GM12875 (cell line): ENCODE measurements around the gene CHODL.

Experiments used
- H3K4me3 ChIP-seq: one replicate; pipeline ENCODE4 v1.5.1; 2011; ENCODE audit warnings: low read depth, low read length, control low read depth
- TF ChIP-seq, protein P1 (sequence below): IDR thresholded peaks from 2 replicates; pipeline ENCODE4 v1.5.1; 2011; ENCODE audit warnings: low read depth, mild to moderate bottlenecking, control low read depth, inconsistent platforms, low read length, moderate library complexity, borderline replicate concordance; ENCODE audit not compliant: insufficient read depth

CHODL gene

DNA sequence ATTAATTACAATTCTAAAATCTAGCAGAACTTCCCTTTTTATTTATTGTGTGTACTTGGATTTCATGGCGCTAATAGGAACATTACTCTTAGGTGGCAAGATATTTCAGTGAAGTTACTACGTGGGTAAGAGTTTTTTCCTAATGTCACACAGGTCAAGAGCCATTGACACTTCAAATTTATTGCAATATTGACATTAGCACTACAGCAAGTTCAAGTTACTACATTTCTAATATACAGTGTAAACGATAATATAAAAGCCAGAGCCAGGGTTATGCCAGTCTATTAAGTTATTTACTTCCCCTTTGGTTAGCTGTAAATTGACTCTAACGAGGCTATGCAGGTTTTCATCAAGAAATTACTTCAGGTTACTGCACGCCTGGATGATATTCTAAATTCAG lies 29.7 kb downstream of the CHODL start:
- H3K4me3 ChIP-seq: no peak overlapping the region
- TF ChIP-seq, protein P1, sequence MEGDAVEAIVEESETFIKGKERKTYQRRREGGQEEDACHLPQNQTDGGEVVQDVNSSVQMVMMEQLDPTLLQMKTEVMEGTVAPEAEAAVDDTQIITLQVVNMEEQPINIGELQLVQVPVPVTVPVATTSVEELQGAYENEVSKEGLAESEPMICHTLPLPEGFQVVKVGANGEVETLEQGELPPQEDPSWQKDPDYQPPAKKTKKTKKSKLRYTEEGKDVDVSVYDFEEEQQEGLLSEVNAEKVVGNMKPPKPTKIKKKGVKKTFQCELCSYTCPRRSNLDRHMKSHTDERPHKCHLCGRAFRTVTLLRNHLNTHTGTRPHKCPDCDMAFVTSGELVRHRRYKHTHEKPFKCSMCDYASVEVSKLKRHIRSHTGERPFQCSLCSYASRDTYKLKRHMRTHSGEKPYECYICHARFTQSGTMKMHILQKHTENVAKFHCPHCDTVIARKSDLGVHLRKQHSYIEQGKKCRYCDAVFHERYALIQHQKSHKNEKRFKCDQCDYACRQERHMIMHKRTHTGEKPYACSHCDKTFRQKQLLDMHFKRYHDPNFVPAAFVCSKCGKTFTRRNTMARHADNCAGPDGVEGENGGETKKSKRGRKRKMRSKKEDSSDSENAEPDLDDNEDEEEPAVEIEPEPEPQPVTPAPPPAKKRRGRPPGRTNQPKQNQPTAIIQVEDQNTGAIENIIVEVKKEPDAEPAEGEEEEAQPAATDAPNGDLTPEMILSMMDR: no peak

DNA sequence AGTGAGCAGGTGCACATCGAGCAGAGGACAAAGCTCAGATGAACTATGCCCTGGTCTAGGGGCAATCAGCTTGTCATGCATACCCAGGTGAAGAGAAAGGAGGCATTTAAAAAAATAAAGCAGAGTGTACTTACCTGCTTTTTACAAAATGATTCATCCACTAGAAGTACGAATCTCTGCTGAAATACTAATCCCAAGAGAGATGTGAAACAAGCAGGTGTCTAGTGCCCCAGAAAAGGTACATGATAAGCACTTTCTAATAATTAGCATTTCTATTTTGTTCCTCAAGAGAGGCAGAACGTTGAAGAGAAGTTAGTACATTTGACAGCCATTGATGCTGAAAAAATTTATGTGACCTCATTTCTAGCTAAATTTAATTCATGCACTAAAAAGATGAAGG lies 31.1 kb downstream of the CHODL start:
- H3K4me3 ChIP-seq: no peak overlapping the region
- TF ChIP-seq, protein P1: no peak

DNA sequence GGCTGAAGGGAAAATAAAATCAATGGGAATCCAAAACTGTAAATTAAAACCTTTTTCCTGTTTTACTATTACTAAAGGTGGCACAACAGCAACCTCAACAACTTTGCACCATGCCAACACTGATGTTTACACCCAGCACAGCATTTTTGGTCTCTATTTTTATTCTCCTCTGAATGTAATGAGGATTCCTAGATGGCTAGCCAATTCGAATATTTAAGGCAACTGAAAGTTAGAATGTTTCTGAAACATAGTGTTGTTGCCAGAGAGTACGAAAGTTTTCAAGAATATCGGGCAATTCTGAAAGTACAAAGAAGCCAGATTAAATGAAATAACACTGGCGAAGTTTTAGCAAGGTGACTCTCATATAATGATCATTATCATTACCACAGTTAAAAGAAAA lies 40.7 kb downstream of the CHODL start:
- TF ChIP-seq, protein P1: no peak
- H3K4me3 ChIP-seq: no peak overlapping the region

DNA sequence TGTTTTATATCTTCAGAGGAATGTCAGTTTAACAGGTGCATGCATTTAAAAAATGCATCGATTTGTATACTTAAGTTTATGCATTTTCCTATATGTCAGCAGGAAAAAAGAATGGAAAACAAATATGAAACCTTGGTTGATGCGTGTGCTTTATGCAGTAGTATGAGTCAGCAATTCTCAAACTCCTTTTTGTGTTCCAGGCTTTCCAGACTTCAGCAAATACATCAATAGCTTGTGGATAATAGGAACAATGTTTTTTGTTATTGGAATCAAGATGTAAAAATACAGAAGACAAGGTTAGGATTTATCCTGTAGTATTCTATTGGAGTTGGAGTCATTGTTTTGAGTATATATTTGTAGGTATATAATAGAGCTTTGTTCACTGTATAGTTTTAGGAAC lies 45.2 kb downstream of the CHODL start:
- TF ChIP-seq, protein P1: no peak
- H3K4me3 ChIP-seq: no peak overlapping the region

DNA sequence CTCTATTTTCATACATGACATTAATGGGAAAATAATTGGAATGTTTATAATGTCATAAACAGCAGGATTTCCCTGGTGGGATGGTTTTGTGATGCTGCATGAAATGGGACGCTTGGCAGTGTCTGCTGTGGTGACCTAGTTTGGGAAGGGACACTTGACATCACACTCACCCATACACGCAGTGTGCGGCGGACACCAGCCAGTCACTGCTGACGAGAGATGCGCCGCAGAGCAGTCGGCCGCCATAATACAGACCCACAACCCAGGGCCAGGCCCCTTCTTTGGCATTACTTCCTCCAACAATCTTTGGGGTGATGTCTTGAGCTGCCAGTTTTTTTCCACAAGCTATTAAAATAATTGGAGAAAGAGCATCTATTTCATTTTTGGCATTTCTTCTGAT lies 49.5 kb downstream of the CHODL start:
- H3K4me3 ChIP-seq: no peak overlapping the region
- TF ChIP-seq, protein P1: no peak

DNA sequence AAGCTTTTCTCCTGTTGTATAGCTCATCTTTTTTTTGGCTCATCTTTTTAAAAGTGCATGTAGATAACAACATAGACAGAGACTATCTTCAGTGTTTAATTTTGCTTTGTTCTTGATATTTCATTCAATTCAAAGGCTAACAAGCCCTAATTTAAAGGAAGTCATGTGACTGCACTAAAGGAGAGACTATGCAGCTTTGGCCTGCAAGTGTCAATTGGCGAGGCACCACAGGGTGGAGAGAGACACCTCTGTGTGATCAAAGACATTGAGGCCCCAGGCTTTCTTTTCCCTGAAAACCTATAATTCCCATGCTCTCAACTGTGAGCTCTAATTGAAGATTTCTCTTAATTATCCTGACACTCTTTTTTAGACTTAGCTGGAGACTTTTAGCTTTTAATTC lies 53.6 kb downstream of the CHODL start:
- TF ChIP-seq, protein P1: no peak
- H3K4me3 ChIP-seq: no peak overlapping the region
